HEK293 (cell line): ENCODE measurements around the gene EMP3.

Source experiments
- GLI2 ChIP-seq: fragments of 450-650 bp; formaldehyde crosslinking; IDR thresholded peaks from 2 replicates; pipeline ENCODE4; 2017; ENCODE audit warnings: missing biosample characterization, missing genetic modification characterization, low read depth, borderline replicate concordance
- KLF1 ChIP-seq: fragments of 450-650 bp; formaldehyde crosslinking; IDR thresholded peaks from 2 replicates; pipeline ENCODE4 v1.5.1; 2016; ENCODE audit warnings: missing biosample characterization, missing genetic modification characterization
- KLF10 ChIP-seq: fragments of 450-650 bp; IDR thresholded peaks from 2 replicates; pipeline ENCODE4 v1.5.1; 2018; ENCODE audit warnings: missing biosample characterization, mild to moderate bottlenecking, missing genetic modification characterization
- ZBTB26 ChIP-seq: fragments of 450-650 bp; formaldehyde crosslinking; optimal IDR thresholded peaks from 2 replicates; pipeline ENCODE3; 2016; ENCODE audit warnings: missing biosample characterization, mild to moderate bottlenecking, missing genetic modification characterization
- ZBTB44 ChIP-seq: fragments of 450-650 bp; IDR thresholded peaks from 2 replicates; pipeline ENCODE4 v1.5.1; 2018; ENCODE audit warnings: missing biosample characterization, mild to moderate bottlenecking, missing genetic modification characterization
- ZBTB8A ChIP-seq: fragments of 450-650 bp; formaldehyde crosslinking; IDR thresholded peaks from 2 replicates; pipeline ENCODE4 v1.5.1; 2016; ENCODE audit warnings: missing biosample characterization, missing genetic modification characterization
- ZFP37 ChIP-seq: fragments of 450-650 bp; formaldehyde crosslinking; IDR thresholded peaks from 2 replicates; pipeline ENCODE4 v1.5.1; 2016; ENCODE audit warnings: missing biosample characterization, missing genetic modification characterization
- ZIC2 ChIP-seq: fragments of 450-650 bp; formaldehyde crosslinking; IDR thresholded peaks from 2 replicates; pipeline ENCODE4 v1.5.1; 2016; ENCODE audit warnings: missing biosample characterization, missing genetic modification characterization
- ZNF169 ChIP-seq: fragments of 450-650 bp; formaldehyde crosslinking; IDR thresholded peaks from 2 replicates; pipeline ENCODE4 v1.5.1; 2016; ENCODE audit warnings: missing biosample characterization, missing genetic modification characterization
- ZNF202 ChIP-seq: fragments of 450-650 bp; formaldehyde crosslinking; IDR thresholded peaks from 2 replicates; pipeline ENCODE4 v1.5.1; 2016; ENCODE audit warnings: missing biosample characterization, missing genetic modification characterization, borderline replicate concordance
- ZNF211 ChIP-seq: fragments of 450-650 bp; formaldehyde crosslinking; IDR thresholded peaks from 2 replicates; pipeline ENCODE4 v1.5.1; 2016; ENCODE audit warnings: low read depth, missing biosample characterization, missing genetic modification characterization
- ZNF280D ChIP-seq: fragments of 450-650 bp; formaldehyde crosslinking; IDR thresholded peaks from 2 replicates; pipeline ENCODE4 v1.5.1; 2016; ENCODE audit warnings: missing biosample characterization, missing genetic modification characterization
- ZNF335 ChIP-seq: fragments of 450-650 bp; formaldehyde crosslinking; conservative IDR thresholded peaks from 2 replicates; pipeline ENCODE4 v1.5.1; 2016; ENCODE audit warnings: missing biosample characterization, missing genetic modification characterization
- ZNF366 ChIP-seq: fragments of 450-650 bp; formaldehyde crosslinking; conservative IDR thresholded peaks from 2 replicates; pipeline ENCODE4 v1.5.1; 2016; ENCODE audit warnings: missing biosample characterization, missing genetic modification characterization
- ZNF560 ChIP-seq: fragments of 450-650 bp; formaldehyde crosslinking; IDR thresholded peaks from 2 replicates; pipeline ENCODE4 v1.5.1; 2017; ENCODE audit warnings: missing biosample characterization, missing genetic modification characterization, borderline replicate concordance
- ZNF623 ChIP-seq: fragments of 450-650 bp; formaldehyde crosslinking; IDR thresholded peaks from 2 replicates; pipeline ENCODE4 v1.5.1; 2016; ENCODE audit warnings: missing biosample characterization, missing genetic modification characterization
- ZNF670 ChIP-seq: fragments of 450-650 bp; formaldehyde crosslinking; IDR thresholded peaks from 2 replicates; pipeline ENCODE4 v1.5.1; 2016; ENCODE audit warnings: missing biosample characterization, missing genetic modification characterization, low read depth
- TF ChIP-seq, protein P1 (sequence below): fragments of 450-650 bp; formaldehyde crosslinking; IDR thresholded peaks from 2 replicates; pipeline ENCODE4 v1.5.1; 2016; ENCODE audit warnings: missing biosample characterization, missing genetic modification characterization

EMP3 gene

DNA sequence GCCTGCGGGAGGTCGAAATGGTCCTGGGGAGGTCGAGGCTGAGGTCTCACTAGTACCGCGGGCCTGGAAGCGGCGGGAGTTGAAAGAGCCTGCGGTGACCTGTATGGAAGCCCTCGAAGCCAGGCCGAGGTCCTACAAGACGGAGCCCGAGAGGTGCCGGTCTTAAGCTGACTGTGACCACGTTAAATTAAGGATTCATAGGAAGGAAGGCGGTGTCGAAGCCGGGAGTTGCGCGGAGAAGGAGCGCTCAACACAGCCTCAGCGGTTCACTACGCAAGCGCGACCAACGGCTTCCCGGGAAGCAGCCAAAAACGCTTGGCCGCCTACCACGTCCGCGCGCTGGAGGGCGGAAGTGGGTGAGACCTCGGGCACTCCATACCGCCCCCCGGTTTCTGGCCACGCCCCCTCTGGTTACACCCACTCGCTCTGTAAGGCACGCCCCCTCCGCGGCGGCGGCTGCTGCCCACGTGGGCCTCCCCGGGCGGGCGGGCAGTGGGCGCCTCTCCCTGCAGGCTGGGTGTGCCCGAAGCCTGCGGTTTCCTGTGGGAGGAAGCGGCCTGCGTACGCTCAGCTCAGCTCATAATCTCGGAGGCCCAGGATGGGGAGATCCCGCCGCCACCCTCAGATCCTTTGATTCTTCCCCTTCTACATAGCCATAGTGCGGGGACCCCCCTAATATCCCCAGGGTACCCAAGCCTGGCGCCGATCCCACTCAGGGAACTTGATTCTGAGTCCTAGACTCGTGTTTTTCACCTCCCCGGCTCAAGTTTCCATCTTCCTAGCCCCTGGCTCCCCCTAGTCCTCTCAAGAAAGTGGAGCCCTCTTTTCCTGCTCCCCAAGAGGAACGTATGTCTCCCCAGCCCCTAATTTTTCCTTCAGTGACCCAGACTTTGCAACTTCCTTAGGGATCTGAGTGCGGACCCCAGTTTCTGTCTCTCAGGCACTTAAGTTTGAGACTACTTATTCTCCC, 3.4 kb upstream of the EMP3 start (continued):
- TF ChIP-seq ZIC2 = peak; percentile 88
- TF ChIP-seq ZNF280D = no peak
- TF ChIP-seq ZNF335 = peak; percentile 96
- peak; percentile 99 for TF ChIP-seq ZBTB8A
- peak; percentile 25; the same call in 1 of the 2 replicates for TF ChIP-seq ZNF366 (tag by site-specific recombination)
- TF ChIP-seq ZNF211 (tag by site-specific recombination) = no peak
- TF ChIP-seq ZNF670 = no peak
- TF ChIP-seq KLF10 (tag by site-specific recombination) = peak; percentile 90
- TF ChIP-seq ZBTB44 = no peak
- no peak for TF ChIP-seq ZNF623 (tag by site-specific recombination)
- no peak for TF ChIP-seq ZNF202 (tag by site-specific recombination)
- no peak for TF ChIP-seq GLI2 (tag by site-specific recombination)
- TF ChIP-seq, protein P1, sequence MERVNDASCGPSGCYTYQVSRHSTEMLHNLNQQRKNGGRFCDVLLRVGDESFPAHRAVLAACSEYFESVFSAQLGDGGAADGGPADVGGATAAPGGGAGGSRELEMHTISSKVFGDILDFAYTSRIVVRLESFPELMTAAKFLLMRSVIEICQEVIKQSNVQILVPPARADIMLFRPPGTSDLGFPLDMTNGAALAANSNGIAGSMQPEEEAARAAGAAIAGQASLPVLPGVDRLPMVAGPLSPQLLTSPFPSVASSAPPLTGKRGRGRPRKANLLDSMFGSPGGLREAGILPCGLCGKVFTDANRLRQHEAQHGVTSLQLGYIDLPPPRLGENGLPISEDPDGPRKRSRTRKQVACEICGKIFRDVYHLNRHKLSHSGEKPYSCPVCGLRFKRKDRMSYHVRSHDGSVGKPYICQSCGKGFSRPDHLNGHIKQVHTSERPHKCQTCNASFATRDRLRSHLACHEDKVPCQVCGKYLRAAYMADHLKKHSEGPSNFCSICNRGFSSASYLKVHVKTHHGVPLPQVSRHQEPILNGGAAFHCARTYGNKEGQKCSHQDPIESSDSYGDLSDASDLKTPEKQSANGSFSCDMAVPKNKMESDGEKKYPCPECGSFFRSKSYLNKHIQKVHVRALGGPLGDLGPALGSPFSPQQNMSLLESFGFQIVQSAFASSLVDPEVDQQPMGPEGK = peak; percentile 95
- no peak for TF ChIP-seq ZNF169 (tag by site-specific recombination)
- no peak for TF ChIP-seq ZNF560 (tag by site-specific recombination)
- TF ChIP-seq ZFP37 (tag by site-specific recombination) = no peak
- TF ChIP-seq KLF1 (tag by site-specific recombination) = peak; percentile 98
- peak; percentile 73 for TF ChIP-seq ZBTB26 (tag by site-specific recombination)
- TF ChIP-seq, all 188 proteins: peak for 50
